ENCODE measurements around the gene MYL2.

DNA sequence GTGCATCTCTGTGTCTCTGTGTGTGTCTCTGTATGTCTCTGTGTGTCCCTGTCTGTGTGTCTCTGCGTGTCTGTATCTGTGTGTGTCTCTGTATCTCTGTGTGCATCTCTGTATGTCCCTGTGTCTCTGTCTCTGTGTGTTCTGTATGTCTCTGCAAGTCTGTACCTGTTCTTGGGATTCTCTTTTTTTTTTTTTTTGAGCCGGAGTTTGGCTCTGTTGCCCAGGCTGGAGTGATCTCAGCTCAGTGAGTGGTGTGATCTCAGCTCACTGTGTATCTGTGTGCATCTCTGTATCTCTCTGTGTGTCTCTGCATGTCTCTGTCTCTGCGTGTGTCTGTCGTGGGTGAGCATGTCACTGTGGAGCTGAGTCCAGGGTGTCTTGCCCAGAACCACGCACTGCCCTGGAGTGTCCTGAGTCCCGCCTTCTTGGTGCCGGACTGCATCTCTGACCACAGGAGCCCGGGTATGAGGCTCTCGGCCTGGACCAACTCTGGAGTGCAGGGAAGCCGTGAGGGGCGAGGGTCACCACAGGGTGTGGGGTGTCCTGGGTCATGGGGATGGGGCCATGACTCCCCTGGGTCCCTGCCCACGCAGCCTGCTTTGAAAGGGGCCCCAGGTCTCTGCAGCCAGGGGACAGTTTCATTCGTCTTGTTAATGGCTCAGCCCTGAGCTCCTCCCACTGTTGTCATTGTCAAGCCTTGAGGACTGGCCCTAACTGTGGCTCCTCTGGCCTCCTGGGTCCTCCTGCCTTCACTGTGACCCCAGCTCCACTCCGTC is 11.8 kb downstream of the MYL2 start:
- TF ChIP-seq POLR2A (IDR thresholded peaks at IDR 0.05) = no peak
- TF ChIP-seq, protein P1, sequence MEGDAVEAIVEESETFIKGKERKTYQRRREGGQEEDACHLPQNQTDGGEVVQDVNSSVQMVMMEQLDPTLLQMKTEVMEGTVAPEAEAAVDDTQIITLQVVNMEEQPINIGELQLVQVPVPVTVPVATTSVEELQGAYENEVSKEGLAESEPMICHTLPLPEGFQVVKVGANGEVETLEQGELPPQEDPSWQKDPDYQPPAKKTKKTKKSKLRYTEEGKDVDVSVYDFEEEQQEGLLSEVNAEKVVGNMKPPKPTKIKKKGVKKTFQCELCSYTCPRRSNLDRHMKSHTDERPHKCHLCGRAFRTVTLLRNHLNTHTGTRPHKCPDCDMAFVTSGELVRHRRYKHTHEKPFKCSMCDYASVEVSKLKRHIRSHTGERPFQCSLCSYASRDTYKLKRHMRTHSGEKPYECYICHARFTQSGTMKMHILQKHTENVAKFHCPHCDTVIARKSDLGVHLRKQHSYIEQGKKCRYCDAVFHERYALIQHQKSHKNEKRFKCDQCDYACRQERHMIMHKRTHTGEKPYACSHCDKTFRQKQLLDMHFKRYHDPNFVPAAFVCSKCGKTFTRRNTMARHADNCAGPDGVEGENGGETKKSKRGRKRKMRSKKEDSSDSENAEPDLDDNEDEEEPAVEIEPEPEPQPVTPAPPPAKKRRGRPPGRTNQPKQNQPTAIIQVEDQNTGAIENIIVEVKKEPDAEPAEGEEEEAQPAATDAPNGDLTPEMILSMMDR (IDR thresholded peaks at IDR 0.05) = no peak
- TF ChIP-seq POLR2AphosphoS5 (IDR thresholded peaks at IDR 0.05) = no peak

Measured in suprapubic skin (tissue), 4 donors.